ENCODE data around the gene C19orf73.

Gene C19orf73

DNA sequence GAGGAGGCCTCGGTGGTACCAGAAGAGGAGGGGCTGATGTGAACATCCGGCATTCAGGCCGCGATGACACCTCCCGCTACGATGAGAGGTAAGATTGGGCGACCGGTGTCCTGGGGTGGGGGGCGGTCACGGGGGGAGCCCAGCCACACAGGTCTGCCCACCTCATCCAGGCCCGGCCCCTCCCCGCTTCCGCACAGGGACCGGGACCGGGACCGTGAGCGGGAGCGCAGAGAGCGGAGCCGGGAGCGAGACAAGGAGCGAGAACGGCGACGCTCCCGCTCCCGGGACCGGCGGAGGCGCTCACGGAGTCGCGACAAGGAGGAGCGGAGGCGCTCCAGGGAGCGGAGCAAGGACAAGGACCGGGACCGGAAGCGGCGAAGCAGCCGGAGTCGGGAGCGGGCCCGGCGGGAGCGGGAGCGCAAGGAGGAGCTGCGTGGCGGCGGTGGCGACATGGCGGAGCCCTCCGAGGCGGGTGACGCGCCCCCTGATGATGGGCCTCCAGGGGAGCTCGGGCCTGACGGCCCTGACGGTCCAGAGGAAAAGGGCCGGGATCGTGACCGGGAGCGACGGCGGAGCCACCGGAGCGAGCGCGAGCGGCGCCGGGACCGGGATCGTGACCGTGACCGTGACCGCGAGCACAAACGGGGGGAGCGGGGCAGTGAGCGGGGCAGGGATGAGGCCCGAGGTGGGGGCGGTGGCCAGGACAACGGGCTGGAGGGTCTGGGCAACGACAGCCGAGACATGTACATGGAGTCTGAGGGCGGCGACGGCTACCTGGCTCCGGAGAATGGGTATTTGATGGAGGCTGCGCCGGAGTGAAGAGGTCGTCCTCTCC, 11.1 kb downstream of the C19orf73 start:
- Histone ChIP-seq H3K9me3 (ENCODE audit: control insufficient read depth, low read length) (no peaks in the 10 kb centered on the region), H3K27me3 (replicated peaks; ENCODE audit: control insufficient read depth, insufficient read depth, low read length) (no peaks in the 10 kb centered on the region), H3K36me3 (ENCODE audit: control insufficient read depth, insufficient read depth, low read length, severe bottlenecking) (peaks cover 64% of the 10 kb centered on the region), H3K4me3 (ENCODE audit: low read length) (no peak overlapping the region), H3K4me1 (ENCODE audit: control insufficient read depth, insufficient read depth, low read length) (peaks cover 17% of the 10 kb centered on the region), H3K9ac (ENCODE audit: low read length) (no peak overlapping the region)
- no peak for DNase-seq (ENCODE audit: low read depth)

DNA sequence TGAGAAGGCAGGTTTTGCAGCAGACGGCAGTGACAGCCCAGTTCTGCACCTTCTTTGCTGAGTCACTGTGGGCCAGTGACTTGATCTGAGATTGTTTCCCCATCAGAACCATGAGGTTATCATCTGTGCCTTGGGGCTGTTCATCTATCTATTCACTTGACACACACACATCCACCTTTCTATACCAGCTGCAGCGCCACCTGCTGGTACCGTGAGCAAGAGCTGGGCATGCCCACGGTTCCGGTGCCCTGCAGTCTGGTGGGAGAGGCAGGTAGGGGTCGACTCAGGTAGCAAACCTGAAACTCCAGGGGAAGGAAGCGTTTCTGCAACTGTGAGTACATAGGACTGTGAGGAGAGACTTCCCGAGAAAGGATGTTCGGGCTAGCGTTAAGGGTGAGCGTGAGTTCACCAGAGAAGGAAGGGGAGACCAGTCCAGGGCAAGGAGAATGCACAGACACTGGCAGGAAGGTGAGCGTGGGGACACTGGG, 12.3 kb downstream of the C19orf73 start:
- peak; percentile 70 for DNase-seq (ENCODE audit: low read depth)
- no peaks in the 10 kb centered on the region for H3K9me3 ChIP-seq (ENCODE audit: control insufficient read depth, low read length)
- H3K27me3 ChIP-seq (replicated peaks; ENCODE audit: control insufficient read depth, insufficient read depth, low read length) = no peaks in the 10 kb centered on the region
- peaks cover 17% of the 10 kb centered on the region for H3K4me1 ChIP-seq (ENCODE audit: control insufficient read depth, insufficient read depth, low read length)
- no peak overlapping the region for H3K4me3 ChIP-seq (ENCODE audit: low read length)
- H3K36me3 ChIP-seq (ENCODE audit: control insufficient read depth, insufficient read depth, low read length, severe bottlenecking) = peaks cover 73% of the 10 kb centered on the region
- no peak overlapping the region for H3K9ac ChIP-seq (ENCODE audit: low read length)

DNA sequence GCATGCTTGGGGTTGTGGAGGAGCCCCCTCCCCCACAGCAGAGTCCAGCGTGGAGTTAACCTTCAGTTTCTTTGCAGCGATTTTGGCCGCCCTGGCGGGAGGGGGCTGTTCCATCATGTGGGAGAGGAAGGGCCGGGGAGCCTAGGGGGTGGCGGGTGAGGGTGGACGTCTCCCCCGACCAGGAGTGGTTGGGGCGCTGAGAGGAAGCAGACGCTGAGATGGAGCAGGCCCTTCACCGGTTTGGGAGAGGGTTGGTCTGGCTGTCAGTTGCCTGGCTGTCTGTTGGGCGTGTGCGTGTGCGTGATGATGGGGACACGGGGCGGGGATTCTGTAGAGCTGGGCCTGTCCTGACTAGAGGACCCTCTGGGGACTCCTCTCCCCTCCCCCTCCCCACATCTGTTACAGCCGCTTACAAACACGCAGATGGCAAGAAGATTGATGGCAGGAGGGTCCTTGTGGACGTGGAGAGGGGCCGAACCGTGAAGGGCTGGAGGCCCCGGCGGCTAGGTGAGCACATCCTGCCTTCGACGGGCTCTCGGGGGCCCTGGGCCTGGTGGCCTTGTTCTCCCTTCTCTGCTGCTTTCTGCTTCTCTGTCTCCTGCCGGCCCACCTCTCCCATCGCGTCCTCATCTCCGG, 14.6 kb downstream of the C19orf73 start:
- DNase-seq (ENCODE audit: low read depth) = no peak
- H3K27me3 ChIP-seq (replicated peaks; ENCODE audit: control insufficient read depth, insufficient read depth, low read length) = no peaks in the 10 kb centered on the region
- H3K4me3 ChIP-seq (ENCODE audit: low read length) = no peak overlapping the region
- H3K36me3 ChIP-seq (ENCODE audit: control insufficient read depth, insufficient read depth, low read length, severe bottlenecking) = peaks cover 85% of the 10 kb centered on the region
- no peaks in the 10 kb centered on the region for H3K4me1 ChIP-seq (ENCODE audit: control insufficient read depth, insufficient read depth, low read length)
- no peak overlapping the region for H3K9ac ChIP-seq (ENCODE audit: low read length)
- no peaks in the 10 kb centered on the region for H3K9me3 ChIP-seq (ENCODE audit: control insufficient read depth, low read length)

DNA sequence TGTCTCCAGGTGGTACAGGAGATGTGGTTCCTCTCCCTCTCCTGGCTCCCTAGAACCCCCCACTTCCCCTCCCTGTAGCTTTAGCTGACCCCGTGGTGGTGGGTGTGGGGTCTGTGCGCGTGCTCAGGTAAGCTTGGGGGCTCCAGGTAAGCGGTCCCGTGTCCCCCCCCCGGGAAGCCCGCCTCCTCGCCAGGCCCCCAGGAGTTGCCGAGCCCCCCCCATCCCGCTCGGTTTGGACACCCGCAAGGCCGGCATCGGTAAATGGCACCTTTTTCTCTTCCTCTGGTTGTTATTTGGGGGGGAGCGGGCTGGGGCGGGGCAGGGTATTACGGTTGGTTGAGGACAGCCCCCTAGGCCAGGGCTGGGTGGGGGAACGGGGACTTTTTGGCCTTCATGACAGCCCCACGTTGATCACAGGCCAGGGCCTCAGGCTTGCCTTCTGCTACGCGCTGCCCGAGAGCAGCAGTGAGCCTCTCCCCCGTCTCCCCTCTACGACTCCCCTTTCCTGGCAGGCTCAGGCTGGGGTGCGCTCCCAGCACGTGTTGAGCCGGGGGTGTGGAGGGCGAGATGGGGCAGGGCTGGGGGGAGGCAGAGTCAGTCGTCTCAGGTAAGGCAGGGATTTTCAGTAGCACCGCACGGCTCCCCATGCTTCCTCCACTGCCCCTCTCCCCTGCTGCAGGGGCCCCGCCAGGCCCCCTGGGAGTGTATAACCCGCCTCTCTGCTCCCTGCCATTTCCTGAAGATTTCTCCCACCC, 15.4 kb downstream of the C19orf73 start:
- Histone ChIP-seq H3K4me1 (ENCODE audit: control insufficient read depth, insufficient read depth, low read length) (peaks cover 2% of the 10 kb centered on the region), H3K9me3 (ENCODE audit: control insufficient read depth, low read length) (no peaks in the 10 kb centered on the region), H3K9ac (ENCODE audit: low read length) (no peak overlapping the region), H3K27me3 (replicated peaks; ENCODE audit: control insufficient read depth, insufficient read depth, low read length) (no peaks in the 10 kb centered on the region), H3K36me3 (ENCODE audit: control insufficient read depth, insufficient read depth, low read length, severe bottlenecking) (peaks cover 85% of the 10 kb centered on the region), H3K4me3 (ENCODE audit: low read length) (no peak overlapping the region)
- no peak for DNase-seq (ENCODE audit: low read depth)

DNA sequence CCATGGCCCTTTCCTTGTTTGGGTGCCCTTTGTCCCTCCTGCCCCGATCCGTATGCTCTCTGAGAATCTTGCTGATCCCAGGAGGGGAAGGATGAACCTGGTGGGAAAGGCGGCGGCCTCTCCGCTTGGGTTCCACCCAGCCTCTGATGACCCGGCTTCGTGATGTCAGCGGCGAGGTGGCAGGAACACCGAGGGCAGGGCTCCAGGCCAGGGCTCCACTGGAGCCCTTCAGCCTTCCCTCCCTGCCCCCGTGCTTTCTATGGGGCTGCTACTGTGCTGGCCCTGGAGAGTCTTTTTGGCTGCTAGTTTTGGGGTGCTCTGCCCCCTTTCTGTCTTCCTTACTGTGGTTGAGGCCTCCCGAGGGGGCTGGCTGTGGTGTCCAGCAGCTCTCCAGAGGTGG, 16.6 kb downstream of the C19orf73 start:
- peaks cover 85% of the 10 kb centered on the region for H3K36me3 ChIP-seq (ENCODE audit: control insufficient read depth, insufficient read depth, low read length, severe bottlenecking)
- H3K27me3 ChIP-seq (replicated peaks; ENCODE audit: control insufficient read depth, insufficient read depth, low read length) = no peaks in the 10 kb centered on the region
- no peak for DNase-seq (ENCODE audit: low read depth)
- no peak overlapping the region for H3K4me3 ChIP-seq (ENCODE audit: low read length)
- H3K9ac ChIP-seq (ENCODE audit: low read length) = no peak overlapping the region
- H3K9me3 ChIP-seq (ENCODE audit: control insufficient read depth, low read length) = no peaks in the 10 kb centered on the region
- peaks cover 6% of the 10 kb centered on the region for H3K4me1 ChIP-seq (ENCODE audit: control insufficient read depth, insufficient read depth, low read length)

DNA sequence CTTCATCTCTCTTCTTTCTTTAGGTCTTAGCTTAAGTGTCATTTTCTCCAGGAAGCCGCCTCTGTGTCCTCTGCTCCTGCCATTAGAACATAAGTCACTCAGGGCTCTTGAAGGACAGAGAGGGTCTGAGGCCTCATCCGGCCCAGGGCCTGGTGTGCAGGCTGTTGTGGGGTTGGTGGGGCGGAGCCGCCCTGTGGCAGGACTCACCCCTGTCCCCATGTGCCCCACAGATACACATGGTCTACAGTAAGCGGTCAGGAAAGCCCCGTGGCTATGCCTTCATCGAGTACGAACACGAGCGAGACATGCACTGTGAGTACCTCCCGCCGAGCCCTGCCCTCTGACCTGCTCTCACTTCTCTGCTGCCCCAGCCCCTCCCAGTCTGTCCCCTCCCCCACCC, 17.8 kb downstream of the C19orf73 start:
- H3K4me1 ChIP-seq (ENCODE audit: control insufficient read depth, insufficient read depth, low read length) = peaks cover 6% of the 10 kb centered on the region
- peaks cover 83% of the 10 kb centered on the region for H3K36me3 ChIP-seq (ENCODE audit: control insufficient read depth, insufficient read depth, low read length, severe bottlenecking)
- no peak overlapping the region for H3K4me3 ChIP-seq (ENCODE audit: low read length)
- H3K9ac ChIP-seq (ENCODE audit: low read length) = no peak overlapping the region
- H3K27me3 ChIP-seq (replicated peaks; ENCODE audit: control insufficient read depth, insufficient read depth, low read length) = no peaks in the 10 kb centered on the region
- H3K9me3 ChIP-seq (ENCODE audit: control insufficient read depth, low read length) = no peaks in the 10 kb centered on the region
- no peak for DNase-seq (ENCODE audit: low read depth)

DNA sequence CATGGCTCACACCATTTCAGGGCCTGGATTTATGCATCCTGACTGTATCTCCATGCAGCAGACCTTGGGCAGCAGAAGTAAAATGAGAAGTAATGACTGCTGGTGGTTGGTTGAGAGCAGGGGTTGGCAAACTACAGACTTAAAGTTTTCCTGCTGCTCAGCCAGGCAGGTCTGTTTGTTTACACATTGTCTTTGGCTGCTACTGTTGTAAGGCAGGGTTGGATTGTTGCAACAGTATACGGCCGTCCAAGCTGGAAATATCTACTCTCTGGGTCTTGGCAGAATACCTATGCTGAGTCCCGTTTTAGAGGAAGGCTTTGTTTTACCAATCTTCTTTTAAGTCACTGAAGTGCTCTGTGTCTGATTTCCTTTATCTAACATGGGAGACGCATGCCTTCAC, 20.1 kb downstream of the C19orf73 start:
- DNase-seq (ENCODE audit: low read depth) = no peak
- H3K4me3 ChIP-seq (ENCODE audit: low read length) = no peak overlapping the region
- no peaks in the 10 kb centered on the region for H3K9me3 ChIP-seq (ENCODE audit: control insufficient read depth, low read length)
- no peaks in the 10 kb centered on the region for H3K27me3 ChIP-seq (replicated peaks; ENCODE audit: control insufficient read depth, insufficient read depth, low read length)
- H3K4me1 ChIP-seq (ENCODE audit: control insufficient read depth, insufficient read depth, low read length) = peaks cover 14% of the 10 kb centered on the region
- H3K36me3 ChIP-seq (ENCODE audit: control insufficient read depth, insufficient read depth, low read length, severe bottlenecking) = peaks cover 84% of the 10 kb centered on the region
- H3K9ac ChIP-seq (ENCODE audit: low read length) = no peak overlapping the region

DNA sequence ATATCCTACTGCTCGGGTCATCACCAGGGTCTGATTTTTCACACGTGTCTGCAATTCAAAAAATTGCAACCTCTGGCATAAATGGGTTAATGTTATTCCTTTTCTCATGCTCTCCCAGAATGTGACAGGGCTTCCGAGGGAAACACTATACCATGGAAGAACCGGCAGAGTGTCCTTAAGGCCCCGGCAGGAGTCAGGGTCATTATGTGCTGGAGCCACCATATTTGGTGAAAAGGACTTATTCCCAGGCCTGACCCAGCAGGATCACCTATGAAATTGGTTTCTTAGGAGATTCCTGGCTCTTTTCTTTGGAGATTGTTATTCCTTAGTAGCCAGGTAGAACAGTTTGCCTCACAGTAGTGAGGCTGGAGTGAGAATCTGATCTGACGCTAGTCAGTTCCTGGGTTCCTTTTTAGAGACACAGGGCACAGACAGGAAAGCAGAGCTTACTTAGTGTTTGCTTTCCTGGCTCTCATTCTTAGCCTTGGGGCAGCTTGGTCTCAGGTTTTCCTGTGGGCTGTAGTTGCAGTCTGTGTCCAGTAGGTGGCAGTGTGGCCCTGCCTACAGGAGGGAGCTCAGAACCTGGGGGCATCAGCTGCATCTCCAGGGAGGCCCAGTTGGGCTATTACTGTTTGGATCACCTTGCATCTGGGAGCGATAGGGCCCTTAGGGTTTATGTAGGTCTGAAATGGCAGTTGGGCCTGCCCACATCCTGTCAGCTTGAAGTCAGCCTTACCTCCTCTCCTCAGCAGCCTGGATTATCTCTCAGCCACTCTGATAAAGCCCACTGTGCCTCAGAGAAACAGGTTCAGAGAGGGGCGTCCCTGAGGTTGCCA, 21.3 kb downstream of the C19orf73 start:
- no peak overlapping the region for H3K9ac ChIP-seq (ENCODE audit: low read length)
- peak; percentile 87 for DNase-seq (ENCODE audit: low read depth)
- no peaks in the 10 kb centered on the region for H3K27me3 ChIP-seq (replicated peaks; ENCODE audit: control insufficient read depth, insufficient read depth, low read length)
- peaks cover 88% of the 10 kb centered on the region for H3K36me3 ChIP-seq (ENCODE audit: control insufficient read depth, insufficient read depth, low read length, severe bottlenecking)
- H3K4me1 ChIP-seq (ENCODE audit: control insufficient read depth, insufficient read depth, low read length) = peaks cover 14% of the 10 kb centered on the region
- H3K4me3 ChIP-seq (ENCODE audit: low read length) = no peak overlapping the region
- no peaks in the 10 kb centered on the region for H3K9me3 ChIP-seq (ENCODE audit: control insufficient read depth, low read length)

DNA sequence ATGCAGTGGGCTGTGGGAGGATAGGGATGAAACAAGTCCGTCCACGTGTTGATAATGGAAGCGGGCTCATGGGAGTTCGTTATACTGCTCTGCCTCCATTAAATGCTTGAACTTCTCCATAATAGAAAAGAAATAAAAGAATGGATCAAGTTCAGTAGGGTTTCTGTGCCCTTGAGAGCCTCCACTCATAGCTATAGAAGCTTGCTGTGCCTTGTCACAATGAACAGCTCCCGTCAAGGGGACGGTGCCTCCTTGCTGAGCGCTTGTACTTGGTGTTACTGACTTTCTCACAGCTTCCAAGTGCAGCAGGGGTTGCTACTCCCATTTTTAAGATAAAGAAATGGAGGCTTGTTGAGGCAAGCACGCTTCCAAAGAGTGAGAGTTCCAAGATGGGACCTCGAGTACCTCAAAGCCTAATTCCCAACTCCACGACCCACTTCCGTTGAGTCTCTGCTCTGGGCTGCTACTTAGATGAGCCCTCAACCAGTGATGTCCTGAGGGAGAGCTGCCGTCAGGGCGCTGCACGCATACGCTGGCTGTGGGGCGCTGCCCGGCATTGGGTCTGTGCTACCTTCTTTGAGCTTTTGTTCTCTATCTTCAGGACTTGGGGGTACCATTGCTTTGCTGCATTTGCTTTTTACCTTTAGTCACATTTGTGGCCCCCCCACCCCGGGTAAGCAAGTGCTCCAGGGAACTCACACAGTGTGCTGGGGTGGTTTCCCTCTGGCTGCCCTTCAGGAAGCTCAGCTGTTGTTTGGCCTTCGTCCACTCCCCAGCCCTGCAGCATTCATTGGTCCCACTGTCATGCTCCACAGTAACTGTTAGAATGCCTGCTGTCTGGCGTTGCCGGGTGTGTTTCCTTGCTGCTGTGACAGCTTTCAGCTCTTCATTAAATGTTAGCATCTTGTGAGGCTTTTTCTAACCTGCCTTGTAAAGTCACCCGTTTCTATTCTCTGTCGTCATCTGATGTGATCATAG, 24.1 kb downstream of the C19orf73 start:
- H3K36me3 ChIP-seq (ENCODE audit: control insufficient read depth, insufficient read depth, low read length, severe bottlenecking) = peaks cover 97% of the 10 kb centered on the region
- H3K4me1 ChIP-seq (ENCODE audit: control insufficient read depth, insufficient read depth, low read length) = peaks cover 14% of the 10 kb centered on the region
- H3K9me3 ChIP-seq (ENCODE audit: control insufficient read depth, low read length) = no peaks in the 10 kb centered on the region
- no peaks in the 10 kb centered on the region for H3K27me3 ChIP-seq (replicated peaks; ENCODE audit: control insufficient read depth, insufficient read depth, low read length)
- H3K9ac ChIP-seq (ENCODE audit: low read length) = no peak overlapping the region
- no peak for DNase-seq (ENCODE audit: low read depth)
- H3K4me3 ChIP-seq (ENCODE audit: low read length) = no peak overlapping the region

DNA sequence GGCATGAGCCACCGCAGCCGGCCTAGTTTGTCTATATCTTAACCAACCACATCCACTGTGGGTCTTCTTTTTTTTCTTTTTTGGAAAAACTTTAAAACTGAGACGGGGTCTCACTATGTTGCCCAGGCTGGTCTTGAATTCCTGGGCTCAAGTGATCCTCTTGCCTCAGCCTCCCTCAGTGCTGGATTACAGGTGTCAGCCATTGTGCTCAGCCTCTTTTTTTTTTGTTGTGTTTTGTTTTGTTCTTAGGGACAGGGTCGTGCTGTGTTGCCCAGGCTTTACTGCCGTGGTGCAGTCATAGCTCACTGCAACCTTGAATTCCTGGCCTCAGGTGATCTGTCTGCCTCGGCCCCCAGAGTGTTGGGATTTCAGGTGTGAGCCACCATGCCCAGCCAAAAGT, 26.3 kb downstream of the C19orf73 start:
- no peak for DNase-seq (ENCODE audit: low read depth)
- Histone ChIP-seq H3K9me3 (ENCODE audit: control insufficient read depth, low read length) (no peaks in the 10 kb centered on the region), H3K4me3 (ENCODE audit: low read length) (no peak overlapping the region), H3K9ac (ENCODE audit: low read length) (no peak overlapping the region), H3K4me1 (ENCODE audit: control insufficient read depth, insufficient read depth, low read length) (peaks cover 7% of the 10 kb centered on the region), H3K36me3 (ENCODE audit: control insufficient read depth, insufficient read depth, low read length, severe bottlenecking) (peaks cover 86% of the 10 kb centered on the region), H3K27me3 (replicated peaks; ENCODE audit: control insufficient read depth, insufficient read depth, low read length) (no peaks in the 10 kb centered on the region)
